ENCODE measurements around the gene FAT3.

FAT3 gene

DNA sequence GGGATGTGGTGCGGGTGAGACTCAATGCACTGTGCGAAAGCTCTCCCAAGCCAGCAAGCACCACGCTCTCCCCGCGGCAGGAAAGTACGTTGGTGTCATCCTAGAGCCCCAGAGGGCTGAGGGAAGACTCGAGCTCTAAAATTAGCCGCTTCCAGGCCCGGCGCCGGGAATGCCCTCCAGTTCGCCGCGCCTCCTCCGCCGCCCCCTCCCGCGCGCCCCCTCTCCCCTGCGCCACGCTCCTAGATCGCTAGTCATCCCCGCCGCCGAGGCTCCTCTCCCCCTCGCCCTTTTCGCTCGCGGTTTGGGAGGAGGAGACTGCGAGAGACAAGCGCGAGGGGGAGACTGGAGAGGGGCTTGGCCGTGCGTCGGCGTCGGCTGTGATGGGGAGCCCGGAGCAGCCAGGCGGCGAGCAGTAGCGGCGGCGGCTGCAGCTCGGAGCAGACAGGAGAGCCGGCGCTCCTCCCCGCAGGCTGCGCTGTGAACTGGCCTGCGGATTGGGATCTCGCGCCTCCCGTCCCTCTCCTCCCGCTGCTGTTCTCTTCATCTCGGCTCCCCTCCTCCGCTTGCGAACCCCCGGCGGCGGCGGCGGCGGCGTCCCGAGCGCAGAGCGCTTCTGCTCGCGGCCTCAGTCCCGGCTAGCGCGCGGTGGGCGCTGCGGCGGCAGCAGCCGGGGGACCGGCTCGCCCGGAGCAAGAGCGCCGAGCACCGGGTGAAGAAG, at the start of gene FAT3:
Gene FAT3, plus strand, starts transcription at position 412 of the 718 bp plus-strand sequence. CDS start 127,295 bp downstream, outside the sequence.
- DNase-seq (ENCODE audit: low read depth in 2 of 2), result no peak

- DNase-seq (ENCODE audit: low read depth in 2 of 2), result no peak
Observed at GRCh38 chr11:92179017-92179670, 45.5 kb upstream of the FAT3 start.

DNA sequence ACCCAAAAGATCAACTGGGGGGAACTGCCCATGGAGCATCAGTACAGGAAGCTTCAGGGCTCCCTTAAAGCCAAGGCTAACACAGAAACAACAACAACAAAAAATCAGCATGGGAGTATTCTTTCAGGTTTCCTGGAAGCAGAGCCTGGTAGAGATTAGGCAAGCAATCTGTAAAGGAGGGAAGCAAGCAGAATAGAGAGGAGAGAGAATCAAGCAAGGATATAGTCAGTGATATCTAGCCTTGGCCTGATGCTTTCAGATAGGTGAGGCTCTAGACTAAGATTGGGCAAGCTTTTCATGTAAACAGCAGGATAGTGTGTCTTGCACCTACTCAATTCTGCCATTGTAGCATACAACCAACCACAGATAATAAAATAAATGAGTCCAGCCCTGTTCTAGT, 44.4 kb upstream of the FAT3 start:
- DNase-seq (ENCODE audit: low read depth in 2 of 2), result no peak

- no peak for DNase-seq (ENCODE audit: low read depth in 2 of 2)
Observed at GRCh38 chr11:92180664-92181251, 43.9 kb upstream of the FAT3 start.

DNA sequence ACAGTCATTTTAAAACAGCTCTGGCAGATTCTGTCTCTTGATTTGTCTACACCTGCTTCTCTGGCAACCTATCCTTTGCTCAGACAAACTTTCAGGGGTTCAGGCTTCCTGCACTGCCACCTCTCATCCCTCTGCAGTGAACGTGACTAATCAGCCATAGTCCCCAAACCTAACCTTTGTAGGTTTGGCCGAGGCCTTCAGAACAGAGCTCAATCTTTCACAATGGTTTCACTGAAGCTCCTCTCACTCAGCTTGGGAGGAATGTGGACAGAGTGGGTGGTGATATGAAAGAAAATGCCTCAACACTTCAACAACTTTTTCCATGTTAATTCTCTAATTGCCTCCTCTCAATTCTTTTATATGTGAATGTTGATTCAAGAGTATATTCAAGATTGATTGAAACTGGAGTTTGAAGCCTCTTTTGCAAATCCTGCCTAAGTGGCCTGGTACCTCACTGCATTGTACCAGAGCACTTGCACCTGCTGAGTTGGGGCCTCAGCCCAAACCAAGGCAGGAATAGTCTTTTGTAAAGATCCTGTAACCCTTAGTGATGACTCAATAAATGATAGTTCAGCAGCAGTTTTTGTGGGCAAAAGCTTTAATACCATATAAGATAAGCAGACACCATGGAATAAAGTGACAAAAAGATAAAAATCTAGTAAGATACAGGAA, 33.9 kb upstream of the FAT3 start:
- no peak for DNase-seq (ENCODE audit: low read depth in 2 of 2)

DNA sequence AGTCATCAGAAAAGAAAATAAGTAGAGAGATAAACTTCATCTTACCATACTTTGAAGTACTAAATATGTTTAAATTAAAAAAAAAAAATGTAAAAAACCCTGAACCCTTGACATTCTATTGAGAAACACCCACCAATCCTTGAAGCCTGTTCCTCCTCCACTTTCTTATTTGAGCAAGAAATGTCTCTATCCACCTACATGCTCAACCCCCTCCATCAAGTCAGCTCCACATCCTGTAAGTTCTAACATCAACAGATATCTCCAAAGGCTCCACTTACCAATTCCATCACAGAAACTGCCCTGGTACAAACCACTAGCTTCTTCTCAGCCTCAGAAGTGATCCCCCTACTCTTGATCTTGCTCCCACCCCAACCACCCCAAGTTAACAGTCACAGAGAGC, 32.5 kb upstream of the FAT3 start:
- no peak for DNase-seq (ENCODE audit: low read depth in 2 of 2)

GRCh38 chr11:92198268-92198667, 26.4 kb upstream of the FAT3 start:
- DNase-seq (ENCODE audit: low read depth in 2 of 2), result no peak

GRCh38 chr11:92199991-92200390, 24.6 kb upstream of the FAT3 start:
- no peak for DNase-seq (ENCODE audit: low read depth in 2 of 2)

GRCh38 chr11:92204731-92205130, 19.9 kb upstream of the FAT3 start:
- DNase-seq (ENCODE audit: low read depth in 2 of 2), result no peak

GRCh38 chr11:92206441-92206840, 18.2 kb upstream of the FAT3 start:
- no peak for DNase-seq (ENCODE audit: low read depth in 2 of 2)

DNA sequence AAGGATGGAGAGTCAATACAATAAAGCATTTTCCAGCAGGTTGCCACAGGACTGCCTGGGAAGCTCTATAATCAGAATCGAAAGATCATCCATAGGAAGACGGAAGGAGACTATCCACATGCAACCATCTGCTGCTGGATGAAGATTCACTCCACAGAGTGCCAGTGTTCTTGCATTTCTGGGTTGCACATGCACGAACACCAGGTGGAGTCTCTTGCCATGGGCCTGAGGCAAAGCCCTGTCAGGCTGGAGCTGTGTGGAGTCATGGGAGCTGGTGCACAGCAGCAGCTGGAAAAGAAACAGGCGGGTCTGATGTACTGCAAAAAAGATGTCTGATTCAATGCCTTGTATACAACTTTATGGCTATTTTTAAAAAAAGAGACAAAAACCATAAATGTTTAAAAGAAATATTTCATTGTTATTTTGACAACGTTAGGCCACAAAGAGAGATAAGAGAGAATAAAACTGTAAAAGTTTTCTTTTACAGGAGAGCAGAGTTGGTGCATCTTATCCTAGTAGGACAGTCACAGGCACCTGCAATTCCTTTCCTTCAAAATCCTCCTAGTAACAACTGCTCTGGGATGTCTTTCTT, 12.9 kb upstream of the FAT3 start:
- DNase-seq (ENCODE audit: low read depth in 2 of 2), result no peak

- no peak for DNase-seq (ENCODE audit: low read depth in 2 of 2)
Observed at GRCh38 chr11:92212530-92212929, 12.1 kb upstream of the FAT3 start.

DNA sequence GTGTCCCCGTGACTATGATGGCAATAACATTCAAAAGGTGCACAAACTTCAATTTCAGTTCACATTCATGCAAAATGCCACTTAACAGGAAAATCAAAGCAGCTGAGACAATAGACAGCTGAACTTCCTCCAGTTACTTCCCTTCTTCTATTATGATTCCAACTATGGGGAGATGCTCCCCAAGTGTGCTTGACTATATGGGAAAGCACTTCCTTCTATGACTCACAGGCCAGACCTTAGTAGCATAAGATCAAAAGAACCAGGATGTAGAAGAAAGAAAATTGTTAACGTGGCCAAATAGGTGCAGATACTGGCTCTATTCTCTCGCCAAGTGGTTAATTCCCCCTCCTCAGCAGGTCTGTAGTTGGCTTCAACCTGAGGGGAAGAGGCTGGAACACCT, 7.8 kb upstream of the FAT3 start:
- no peak for DNase-seq (ENCODE audit: low read depth in 2 of 2)

DNA sequence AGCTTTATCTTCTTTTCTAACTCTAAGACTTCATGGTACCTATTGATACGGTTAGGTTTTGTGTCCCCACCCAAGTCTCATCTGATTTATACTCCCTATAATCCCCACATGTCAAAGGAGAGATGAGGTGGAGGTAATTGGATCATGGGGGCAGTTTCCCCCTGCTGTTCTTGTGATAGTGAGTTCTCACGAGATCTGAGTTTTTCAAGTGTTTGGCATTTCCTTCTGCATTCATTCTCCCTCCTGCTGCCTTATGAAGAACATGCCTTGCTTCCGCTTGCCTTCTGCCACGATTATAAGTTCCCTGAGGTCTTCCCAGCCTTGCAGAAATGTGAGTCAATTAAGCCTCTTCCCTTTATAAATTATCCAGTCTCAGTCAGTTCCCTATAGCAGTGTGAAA, 5.1 kb upstream of the FAT3 start:
- no peak for DNase-seq (ENCODE audit: low read depth in 2 of 2)

DNA sequence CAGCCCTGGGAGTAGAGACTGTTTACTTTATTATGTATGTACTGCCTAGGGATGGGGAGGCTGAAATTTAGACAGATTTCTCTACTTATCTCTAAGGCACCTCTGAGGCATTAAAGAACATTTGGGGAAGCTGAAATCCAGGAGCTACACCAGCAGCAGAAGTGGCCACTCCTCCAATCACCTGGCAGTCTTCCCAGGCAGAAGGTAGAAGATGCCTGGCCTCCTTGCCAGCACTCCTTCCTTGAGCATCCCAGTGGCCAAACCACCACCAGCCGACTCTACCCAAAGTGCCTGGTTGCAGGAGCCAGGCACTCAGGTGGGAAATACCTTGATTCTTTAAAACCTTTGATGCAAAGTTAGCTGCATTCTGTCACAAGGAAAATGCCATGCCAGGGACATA, 1.9 kb upstream of the FAT3 start:
- no peak for DNase-seq (ENCODE audit: low read depth in 2 of 2)

DNA sequence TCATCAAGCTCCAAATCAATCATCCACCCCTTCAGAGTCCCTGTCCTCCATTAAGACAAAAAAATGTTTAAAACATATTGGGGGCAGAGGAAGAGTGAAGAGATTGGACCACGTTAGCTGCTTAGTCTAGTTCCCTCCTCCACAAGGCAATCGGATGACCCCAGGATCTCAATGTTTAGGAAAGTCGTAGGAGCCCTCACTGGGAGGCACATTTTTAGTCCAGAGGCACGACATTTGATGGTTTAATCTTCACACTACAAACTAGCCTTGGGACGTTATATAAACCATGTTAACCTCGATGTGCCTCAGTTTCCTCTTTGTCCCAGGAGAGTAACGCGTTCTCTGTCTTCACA, 588 bp upstream of the FAT3 start:
- DNase-seq (ENCODE audit: low read depth in 2 of 2), result no peak

GRCh38 chr11:92225125-92225567, 528 bp downstream of the FAT3 start:
- DNase-seq (ENCODE audit: low read depth in 2 of 2), result no peak

DNA sequence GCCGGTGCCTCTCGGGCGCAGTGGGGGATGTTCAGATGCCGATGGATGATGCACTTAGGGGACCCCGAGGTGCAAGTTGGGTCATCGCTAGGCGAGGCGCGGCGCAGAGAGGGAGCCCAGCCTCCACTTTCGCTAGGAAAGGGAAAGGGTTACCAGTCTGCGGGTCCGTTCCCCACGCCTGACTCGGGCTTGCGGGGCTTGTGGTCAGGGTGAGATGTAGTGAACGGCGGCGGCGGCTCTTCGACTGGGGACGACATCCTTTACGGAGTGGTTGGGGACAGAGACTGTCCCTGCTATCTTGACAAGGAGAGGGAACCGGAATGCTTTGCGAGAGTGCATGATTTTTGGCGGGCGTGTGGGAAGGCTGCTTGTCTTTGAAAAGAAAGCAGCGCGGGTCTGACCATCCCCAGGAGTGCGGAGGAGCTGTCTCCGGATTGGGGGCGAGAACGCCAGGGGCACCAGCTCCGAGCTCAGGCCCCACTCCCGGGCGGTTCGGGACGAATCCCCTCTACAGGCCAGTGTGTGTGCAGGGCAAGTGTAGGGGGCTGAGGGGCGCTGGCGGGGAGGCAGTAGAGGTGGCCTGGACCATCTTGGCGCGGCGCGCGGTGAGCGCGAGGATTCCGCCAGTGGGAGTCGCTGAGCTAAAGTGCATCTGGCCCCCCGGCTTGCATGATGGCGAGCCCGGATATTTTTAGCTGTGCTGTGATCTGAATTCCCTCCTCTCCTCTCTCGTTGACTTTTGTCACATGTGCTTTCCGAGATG, 1.1 kb downstream of the FAT3 start:
- DNase-seq (ENCODE audit: low read depth in 2 of 2), result no peak

DNA sequence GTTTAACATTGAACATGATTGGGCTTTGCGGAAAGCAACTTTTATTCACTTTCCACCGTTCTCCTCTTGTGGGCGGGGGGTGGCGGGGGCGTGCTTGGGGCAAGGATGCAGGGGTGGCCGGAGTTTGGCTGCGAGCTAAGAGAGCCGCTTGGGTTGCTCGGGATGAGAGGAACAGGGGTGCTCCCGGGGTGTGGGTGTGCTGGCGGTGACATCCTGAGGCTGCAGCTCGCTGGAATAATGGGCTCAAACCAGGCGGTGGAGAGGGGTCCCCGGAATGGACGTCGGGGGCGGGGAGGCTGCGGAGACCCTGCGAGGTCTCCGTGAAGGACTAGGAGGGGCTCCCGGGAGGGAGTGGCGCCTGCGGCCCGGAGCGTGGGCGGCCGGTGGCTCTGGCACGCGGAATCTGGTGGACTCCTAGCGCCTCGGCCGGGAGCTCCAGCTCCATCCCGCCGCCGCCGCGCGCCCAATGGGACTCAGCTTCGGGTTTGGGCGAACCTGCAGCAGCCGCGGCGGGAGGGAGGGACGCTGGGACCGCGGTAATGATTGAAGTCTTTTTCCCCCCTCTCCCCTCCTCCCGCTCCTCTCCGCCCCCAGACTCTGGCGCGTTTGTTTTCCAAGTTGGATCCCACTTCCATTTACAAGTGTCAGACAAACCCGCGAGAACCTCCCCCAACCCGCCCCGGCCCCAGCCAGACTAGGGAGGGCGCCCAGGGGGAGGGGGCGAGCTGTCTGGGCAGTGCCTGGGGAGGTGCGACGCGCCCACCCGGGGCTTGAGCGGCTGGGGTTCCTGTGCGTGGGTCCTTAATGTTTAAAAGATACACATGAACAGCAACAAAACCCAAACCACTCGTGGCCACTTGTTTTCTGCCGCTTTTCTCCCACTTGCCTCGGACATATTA, 2.0 kb downstream of the FAT3 start:
- no peak for DNase-seq (ENCODE audit: low read depth in 2 of 2)

GRCh38 chr11:92227230-92227814, 2.7 kb downstream of the FAT3 start:
- no peak for DNase-seq (ENCODE audit: low read depth in 2 of 2)

All from stimulated activated CD4-positive, alpha-beta T cell treated with anti-CD3 and anti-CD28 coated beads, Interleukin-1b, Interleukin-23, amount 100 ng/mL, for 4 hours (primary cell).